Stimulated activated CD8-positive, alpha-beta memory T cell treated with anti-CD3 and anti-CD28 coated beads, Interleukin-7, amount 100 ng/mL, for 24 hours (primary cell): ENCODE data around the gene HEBP2.
"Not testable (repeated sequence)": the region's sequence is repeated elsewhere in the genome, so short reads cannot be mapped to it uniquely, and the experiment has no call there.

Source experiments
- DNase-seq: peaks from one replicate; pipeline ENCODE4 v3.0.0-alpha.2; 2020; ENCODE audit warnings: low read depth

The HEBP2 gene, protein sequence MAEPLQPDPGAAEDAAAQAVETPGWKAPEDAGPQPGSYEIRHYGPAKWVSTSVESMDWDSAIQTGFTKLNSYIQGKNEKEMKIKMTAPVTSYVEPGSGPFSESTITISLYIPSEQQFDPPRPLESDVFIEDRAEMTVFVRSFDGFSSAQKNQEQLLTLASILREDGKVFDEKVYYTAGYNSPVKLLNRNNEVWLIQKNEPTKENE

DNA sequence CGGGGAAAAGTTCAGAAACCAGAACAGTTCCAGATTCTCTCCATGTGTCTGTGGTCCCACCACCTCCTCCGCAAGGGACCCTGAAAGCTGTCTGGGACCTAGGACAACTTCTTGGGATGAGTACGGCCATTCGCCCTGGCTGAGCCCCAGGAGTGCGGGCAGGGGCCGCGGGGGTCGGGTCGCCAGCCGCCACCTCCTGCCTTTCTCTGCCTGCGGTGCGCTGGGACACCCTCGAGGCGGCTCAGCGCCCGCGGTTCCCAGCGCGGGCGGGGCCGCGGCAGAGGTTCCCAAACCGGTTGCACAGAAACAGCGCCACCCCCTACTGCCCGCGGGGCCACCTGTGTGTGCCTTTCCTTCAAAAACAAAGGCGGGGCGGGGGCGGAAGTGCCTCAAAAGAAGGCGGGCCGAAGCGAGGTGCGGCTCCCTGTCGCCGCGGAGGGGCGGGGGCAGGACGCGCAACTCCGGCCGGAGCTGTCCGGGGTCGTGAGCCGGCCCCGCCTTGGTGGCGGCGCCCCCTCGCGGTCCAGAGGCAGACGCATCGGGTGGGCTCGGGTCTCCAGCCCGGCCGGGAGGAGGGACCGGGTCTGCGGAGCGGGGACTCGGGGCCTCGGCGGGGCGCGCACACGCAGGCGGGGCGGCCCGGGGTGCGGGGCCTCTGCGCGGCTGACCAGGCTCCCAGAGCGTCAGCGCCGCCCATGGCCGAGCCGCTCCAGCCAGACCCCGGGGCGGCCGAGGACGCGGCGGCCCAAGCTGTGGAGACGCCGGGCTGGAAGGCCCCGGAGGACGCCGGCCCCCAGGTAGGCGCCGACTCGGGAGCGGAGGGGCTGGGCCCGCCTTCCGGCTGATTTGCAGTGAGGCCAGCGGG lies at the start of gene HEBP2:
TSS of gene HEBP2 (plus strand) at position 423 of the 865 bp plus-strand sequence. CDS start at position 696, 273 bp downstream.
- peak; percentile 85 for DNase-seq

DNA sequence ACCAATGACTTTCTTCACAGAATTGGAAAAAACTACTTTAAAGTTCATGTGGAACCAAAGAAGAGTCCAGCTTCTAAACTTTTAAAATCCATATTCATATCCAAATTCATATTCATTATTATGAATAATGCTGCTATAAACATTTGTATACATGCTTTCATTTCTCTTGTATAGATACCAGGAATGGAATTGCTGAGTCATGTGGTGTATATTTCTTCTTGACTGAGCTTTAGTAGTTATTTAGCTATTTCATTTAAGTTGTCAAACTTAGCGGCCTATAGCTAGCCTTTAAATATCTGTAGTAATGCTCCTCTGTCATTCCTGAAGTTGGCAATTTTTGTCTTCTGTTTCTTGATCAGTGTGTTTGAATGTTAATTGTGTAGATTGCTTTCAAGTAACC lies 46.1 kb upstream of the HEBP2 start:
- no peak for DNase-seq

DNA sequence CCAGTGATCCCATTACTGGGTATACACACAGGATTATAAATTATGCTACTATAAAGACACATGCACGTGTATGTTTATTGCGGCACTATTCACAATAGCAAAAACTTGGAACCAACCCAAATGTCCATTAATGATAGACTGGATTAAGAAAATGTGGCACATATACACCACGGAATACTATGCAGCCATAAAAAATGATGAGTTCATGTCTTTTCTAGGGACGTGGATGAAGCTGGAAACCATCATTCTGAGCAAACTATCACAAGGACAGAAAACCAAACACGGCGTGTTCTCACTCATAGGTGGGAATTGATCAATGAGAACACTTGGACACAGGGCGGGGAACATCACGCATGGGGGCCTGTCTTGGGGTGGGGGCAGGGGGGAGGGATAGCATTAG lies 35.3 kb upstream of the HEBP2 start:
- DNase-seq = not testable (repeated sequence)

DNA sequence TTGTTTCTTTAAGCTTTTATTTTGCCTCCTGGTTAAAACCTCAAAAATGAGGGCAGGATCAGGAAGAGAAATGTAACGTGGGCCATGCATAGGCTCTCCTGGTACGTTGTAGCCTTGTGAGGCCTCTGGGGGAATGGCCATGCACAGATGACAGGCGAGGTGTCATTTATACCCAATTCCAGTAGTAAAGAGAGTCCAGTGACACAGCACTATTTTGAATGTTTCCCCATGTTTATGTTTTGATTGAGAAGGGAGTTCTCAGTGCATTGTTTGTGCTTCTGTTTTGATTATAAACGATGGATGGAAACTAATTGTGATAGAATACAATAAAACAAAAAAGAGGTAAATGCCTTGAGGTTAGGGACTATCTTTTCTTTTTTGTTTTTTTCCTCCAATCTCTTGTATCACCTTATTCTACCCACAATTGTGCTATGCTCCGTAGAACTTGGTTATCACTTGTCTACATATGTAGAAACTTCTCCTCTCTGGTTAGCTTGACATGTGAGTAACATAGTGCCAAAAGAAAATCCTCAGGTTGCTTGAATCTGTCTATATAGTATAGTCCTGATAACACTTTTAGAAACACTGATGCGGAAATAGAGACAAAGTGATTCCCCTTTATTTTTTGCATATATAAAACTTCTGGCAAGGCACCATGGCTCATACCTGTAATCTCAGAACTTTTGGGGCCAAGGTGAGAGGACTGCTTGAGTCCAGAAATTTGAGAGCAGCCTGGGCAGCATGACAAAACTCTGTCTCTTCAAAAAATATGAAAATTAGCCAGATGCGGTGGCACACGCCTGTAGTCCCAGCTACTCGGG lies 33.2 kb upstream of the HEBP2 start:
- no peak for DNase-seq

DNA sequence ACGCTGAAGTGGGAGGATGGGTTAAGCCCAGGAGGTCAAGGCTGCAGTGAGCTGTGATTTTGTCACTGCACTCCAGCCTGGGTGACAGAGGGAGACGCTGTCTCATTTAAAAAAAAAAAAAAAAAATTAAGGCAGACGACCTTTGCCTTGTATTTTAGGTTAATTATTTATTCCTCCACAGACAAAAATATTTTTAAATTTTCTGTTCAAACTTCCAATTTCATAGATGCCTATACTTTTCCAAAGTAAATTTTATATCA lies 32.6 kb upstream of the HEBP2 start:
- DNase-seq = no peak

DNA sequence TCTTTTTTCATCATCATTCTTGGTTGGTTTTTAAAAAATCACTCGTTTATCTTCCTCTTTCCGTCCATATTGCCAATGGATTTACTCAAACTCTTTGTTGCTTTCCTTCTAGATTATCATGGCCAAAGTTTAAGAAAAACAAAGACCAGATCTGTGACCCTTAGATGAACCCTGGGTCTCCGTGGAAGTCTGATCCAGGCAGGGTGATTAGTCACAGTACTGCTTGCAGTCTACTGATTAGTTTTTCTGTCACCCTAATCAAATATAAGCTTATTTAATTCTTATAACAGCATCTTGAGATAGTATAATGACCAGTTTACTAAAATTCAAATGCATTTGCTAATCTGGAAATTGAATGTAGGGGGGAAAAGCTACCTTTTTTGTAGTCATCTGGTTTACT lies 32.3 kb upstream of the HEBP2 start:
- no peak for DNase-seq

DNA sequence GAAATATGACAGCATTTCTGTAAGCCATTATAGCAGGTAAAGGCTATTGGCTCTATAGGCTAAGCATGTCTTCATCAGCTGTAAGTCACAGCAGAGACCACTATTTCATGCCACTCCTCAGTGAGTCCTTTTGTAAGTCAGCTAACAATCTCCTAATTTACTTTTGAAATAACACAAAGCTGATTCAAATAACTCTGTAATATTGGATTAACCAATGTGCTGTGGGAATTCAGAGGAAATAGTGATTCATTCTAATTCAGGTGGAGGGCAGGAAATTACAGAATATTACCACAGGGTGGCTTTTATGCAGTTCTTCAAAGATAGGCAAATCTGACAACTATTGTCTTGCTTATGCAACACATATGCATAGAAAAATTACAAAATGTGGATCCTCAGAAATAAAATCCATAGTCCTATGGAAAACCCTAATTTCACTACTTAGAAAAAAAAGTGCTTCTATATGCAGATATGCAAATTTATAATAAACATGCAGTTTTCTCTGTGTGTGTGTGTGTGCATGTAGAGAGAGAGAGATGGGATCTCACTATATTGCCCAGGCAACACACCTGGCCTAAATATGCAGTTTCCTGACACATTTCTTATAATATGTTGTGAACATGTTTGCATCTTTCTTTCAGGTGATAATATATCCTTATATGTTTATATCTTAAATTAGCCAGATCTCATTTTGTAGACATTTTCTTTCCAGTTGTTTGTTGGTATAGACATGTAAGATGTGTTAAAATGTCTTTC lies 31.1 kb upstream of the HEBP2 start:
- no peak for DNase-seq

DNA sequence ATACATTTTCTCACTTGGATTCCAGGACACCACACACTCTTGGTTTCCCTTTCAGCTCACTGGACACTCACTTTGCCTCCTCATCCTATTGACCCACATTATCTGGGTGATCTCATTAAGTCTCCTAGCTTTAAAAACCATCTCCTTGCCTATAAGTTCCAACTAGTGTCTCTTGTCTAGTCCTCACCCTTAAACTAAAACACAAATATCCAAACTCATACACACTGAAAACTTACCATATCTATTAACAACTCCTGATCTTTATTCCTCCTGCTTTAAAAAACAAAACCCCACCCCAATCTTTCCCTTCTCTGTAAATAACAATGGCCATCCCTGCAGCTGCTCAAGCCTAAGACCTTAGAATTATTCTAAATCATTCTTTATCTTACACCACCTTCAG lies 29.8 kb upstream of the HEBP2 start:
- DNase-seq = no peak

DNA sequence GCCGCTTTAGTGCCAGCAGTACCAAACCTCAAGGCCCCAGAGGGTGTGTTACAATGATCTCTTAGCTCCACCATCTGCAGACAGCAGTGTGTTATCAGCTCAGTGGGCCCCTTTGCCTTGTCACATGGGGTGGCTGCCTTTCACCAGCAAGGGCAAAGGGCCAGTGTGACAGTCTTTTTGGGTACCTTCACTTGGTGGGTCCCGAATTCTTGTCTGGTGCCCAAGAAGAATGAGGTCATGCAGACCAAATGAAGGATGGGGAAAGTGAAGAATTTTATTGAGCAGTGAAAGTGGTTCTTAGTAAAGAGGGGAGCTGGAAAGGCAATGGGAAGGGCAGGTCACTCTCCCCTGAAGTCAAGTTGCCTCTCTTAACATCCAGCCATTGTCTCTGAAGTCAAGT lies 29.2 kb upstream of the HEBP2 start:
- DNase-seq = no peak

DNA sequence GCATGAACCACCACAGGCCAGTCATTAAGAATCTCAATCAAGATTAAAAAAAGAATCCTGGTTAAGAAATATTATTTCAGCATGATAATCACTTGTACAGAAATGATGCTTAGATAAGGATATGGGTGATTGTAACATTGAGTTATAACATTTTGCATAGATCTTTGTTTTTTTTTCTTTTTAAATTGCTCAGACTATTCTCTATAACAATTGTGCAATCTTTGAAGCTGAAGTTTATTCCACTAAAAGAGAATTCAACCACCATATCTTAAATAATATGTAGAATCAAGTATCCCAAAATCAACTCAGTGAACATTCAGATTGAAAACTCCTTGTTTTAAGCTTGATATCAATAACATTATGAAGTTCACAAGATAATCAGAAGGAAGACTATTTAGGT lies 27.0 kb upstream of the HEBP2 start:
- no peak for DNase-seq

DNA sequence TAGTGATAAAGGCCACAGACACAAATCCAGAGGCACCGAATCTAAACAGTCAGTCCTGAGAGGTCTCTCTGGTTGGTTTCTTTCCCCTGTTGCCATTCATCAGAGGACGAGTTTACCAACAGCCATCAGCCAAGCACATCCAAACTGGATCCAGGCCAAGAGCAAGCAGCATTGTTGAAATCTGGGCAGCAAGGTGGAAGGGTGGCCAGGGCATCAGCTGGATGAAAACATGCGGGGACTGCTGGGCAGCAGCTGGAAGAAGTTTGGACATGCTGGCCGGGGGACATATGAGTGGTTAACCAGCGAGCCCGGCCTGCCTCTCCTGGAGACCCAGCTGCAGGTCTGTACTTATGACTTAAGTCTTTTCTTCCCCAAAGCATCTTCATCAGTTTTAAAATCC lies 26.2 kb upstream of the HEBP2 start, which contains the start of gene SMIM28:
TSS of gene SMIM28 (plus strand) at position 62 of the 400 bp plus-strand sequence. CDS start at position 230, 168 bp downstream.
- DNase-seq = no peak

DNA sequence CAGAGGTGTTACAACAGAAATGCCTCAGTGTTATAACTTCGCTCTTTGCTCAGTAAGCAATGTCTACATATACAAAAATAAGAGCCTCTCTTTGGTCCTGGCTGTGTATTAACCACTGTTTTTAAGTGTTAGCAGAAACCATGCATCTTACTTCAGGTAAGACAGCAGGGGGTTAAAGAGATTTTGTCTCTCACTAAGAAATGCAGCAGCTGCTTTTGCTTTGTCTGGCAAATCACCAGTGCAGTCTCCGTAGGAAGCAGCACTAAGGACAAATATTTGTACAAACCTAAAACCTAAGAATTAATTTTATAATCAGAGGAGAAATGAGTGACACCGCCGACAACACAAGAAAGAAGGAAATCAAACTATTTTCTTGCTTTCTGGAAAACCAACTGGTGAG lies 25.6 kb upstream of the HEBP2 start:
- DNase-seq = no peak

DNA sequence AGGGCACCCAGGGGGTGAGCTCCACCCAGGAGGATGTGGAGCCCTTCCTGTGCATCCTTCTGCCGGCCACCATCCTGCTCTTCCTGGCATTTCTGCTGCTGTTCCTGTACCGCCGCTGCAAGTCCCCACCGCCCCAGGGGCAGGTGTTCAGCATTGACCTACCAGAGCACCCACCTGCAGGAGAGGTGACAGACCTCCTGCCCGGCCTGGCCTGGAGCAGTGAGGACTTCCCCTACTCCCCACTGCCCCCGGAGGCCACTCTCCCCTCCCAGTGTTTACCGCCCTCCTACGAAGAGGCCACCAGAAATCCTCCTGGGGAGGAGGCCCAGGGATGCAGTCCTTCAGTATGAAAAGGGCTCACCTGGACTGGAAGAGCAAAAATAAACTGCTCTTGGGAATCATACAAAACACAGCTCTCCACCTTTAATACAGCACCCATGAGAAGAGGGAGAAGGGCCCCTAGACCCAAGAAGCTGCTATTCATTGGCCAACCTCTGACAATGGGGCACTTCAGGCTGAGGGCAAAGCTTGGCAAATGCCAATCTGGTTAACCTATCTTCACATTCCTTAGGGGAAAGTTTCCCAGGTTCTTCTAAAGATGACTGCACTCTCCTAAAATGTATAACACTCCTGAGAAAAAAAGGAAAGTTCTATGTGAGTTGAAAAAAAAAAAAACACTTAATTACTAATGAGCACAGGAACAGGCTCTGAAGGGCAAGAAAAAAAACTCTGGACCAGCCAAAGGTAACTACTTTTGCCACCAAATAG lies 21.3 kb upstream of the HEBP2 start:
- DNase-seq = no peak

DNA sequence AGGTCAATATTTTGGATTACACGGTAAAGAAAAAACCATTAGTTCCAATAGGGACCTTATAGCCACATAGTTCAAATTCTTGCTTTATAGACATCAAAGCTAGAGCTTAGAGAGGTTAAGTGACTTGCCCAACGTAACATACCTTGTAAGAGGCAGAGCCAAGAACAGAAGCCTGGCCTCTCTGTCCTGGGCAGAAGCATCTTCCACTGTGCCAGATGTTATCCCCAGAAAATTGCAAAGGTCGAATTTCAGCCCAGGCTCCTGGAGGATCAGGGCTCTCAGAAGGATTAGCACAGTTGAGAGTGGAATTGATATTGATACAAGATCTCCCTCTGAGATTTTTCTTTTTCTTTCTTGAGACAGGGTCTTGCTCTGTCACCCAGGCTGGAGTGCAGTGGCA lies 20.2 kb upstream of the HEBP2 start:
- no peak for DNase-seq

DNA sequence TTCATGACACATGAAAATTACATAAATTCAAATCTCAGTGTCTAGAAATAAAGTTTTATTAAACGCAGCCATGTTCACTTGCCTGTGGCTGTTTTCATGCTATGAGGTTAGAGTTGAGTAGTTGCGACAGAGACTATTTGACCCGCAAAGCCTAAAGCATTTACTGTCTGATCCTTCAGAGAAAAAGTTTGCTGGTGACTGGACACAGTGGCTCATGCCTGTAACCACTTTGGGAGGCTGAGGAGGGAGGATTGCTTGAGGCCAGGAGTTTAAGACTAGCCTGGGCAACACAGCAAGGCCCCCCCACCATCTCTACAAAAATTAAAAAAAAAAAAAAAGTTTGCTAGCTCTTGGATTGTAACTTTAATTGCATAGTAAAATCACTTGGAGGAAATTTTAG lies 17.1 kb upstream of the HEBP2 start:
- no peak for DNase-seq

DNA sequence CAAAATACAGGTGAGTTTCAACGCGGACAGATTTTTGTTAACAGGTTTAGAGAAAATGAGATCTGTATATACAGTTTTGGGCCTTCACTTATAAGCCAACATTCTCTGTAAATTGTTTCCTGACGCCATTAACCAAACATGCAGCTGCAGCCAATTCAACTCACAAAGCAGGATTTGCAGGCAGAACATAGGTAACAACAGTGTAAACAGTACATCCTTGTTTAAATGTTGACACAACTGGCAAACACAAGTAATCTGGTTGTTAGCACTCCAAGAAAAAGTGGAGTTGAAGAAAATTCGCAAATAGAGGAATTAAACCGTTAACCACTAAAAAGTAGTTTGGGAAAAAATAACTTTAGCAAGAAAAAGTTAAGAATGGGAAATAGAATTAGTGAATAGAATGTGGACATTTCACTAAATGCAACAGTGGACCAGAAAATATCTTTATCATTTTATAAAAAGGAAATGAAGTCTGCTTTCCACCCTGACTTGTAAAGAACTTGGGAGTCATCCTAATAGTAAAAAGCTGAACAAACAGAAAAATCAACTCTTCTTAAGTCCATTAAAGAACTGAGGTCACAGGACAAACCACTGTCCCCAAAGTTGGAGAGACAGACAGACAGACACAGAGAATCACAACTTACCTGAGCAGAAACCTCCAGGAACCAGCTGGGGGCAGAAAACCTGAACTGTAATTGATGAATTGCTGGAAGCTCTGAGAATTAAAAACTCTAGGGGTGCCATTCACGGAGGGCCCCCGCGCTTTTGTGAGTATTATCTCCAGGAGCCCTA lies 16.2 kb upstream of the HEBP2 start:
- no peak for DNase-seq

DNA sequence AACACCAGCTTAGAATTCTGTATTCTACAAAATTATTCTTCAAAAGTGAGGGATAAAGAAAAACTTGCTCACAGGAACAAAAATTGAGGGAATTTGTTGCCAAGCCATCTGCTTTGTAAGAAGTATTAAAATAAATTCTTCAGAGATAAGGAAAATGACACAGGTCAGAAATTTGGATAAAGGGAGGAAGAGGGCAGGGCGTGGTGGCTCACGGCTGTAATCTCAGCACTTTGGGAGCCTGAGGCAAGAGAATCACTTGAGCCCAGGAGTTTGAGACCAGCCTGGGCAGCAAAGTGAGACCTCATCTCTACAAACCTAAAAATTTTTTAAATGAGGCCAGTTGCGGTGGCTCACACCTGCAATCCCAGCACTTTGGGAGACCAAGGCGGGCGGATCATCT lies 14.5 kb upstream of the HEBP2 start:
- DNase-seq = no peak

DNA sequence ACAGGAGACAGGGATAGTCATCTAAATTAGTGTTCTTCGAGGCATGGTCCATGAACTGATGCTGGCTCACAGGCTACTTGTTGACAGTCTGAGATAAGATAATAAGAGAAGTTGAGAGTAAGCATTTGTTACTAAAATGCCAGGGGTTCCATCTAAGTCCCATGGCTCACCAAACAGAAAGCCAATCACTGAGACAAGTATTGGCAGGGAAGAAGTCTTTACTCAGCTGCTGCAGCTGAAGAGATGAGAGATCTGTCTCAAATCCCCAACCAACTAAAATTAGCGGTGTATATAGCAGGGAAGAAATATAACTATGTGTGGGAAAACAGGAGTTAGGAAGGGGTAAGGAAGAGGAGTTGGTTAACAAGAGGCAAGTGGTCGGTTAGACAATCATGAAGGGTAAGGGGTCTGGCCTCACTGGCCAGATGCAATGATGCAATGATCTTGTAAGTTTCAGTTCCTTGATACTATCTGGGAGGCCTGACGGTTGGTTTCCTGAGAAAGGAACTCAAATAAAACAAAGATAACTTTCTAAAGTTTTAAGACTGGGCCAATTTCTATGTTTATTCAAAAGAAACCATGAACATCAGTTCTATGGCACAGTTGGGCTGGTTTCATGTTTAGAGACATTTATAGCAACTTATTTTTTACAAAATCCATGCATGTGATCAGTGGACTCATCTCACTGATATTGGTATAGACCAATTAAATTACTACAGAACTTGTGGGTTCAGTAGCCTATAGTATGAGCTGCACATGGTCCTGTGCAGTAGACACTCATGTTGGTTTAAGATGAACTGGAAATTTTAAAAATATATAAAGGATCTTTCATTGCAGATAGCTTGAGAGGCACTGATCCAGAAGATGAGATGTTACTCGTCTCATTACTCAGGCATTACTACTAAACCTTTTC lies 9.9 kb upstream of the HEBP2 start:
- DNase-seq = no peak

DNA sequence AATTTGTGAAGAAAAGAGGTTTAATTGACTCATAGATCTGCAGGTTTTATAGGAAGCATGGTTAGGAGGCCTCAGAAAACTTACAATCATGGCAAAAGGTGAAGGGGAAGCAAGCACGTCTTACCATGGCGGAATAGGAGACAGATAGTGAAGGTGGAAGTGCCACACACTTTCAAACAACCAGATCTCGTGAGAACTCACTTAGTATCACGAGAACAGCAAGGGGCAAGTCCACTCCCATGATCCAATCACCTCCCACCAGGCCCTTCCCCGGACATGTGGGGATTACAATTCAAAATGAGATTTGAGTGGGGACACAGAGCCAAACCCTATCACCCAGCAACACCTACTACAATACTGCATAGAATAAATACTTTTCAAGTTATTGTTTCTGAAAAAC lies 7.3 kb upstream of the HEBP2 start:
- DNase-seq = no peak
